ENCODE results near the gene RSBN1L. TPM values are rescaled to one million over a fixed set of nuclear protein-coding genes. Genes with fewer than 3 reads are reported as not detected.
A peak's percentile ranks its signal among the peaks of the same experiment; 100 is the strongest.

RSBN1L gene
- total RNA-seq, 1 experiment from 2014 or later: 16.7 TPM

- Mint-ChIP-seq H3K36me3 (ENCODE audit: insufficient read depth, unreplicated experiment) (no peaks in the 10 kb centered on the region), H3K27ac (ENCODE audit: unreplicated experiment) (no peak overlapping the region), H3K4me3 (ENCODE audit: low read depth, unreplicated experiment) (no peak overlapping the region), H3K27me3 (ENCODE audit: unreplicated experiment) (no peaks in the 10 kb centered on the region), H3K4me1 (ENCODE audit: low read depth, unreplicated experiment) (no peaks in the 10 kb centered on the region), H3K9me3 (ENCODE audit: low read depth, unreplicated experiment) (no peaks in the 10 kb centered on the region)
- TF ChIP-seq CTCF (IDR thresholded peaks at IDR 0.05; ENCODE audit: unreplicated experiment): no peak
- BruUV-seq (replicated peaks): no TSS peak
- no peak for DNase-seq
- intact Hi-C loops (cut with micrococcal nuclease; ENCODE audit: unreplicated experiment): no loop called here
- CTCF ChIA-PET: no interaction called here
Measured at GRCh38 chr7:77665161-77665560, 31.1 kb upstream of the RSBN1L start.

- no peak for TF ChIP-seq CTCF (IDR thresholded peaks at IDR 0.05; ENCODE audit: unreplicated experiment)
- Mint-ChIP-seq H3K9me3 (ENCODE audit: low read depth, unreplicated experiment) (no peaks in the 10 kb centered on the region), H3K27ac (ENCODE audit: unreplicated experiment) (no peak overlapping the region), H3K36me3 (ENCODE audit: insufficient read depth, unreplicated experiment) (peaks cover 4% of the 10 kb centered on the region), H3K27me3 (ENCODE audit: unreplicated experiment) (no peaks in the 10 kb centered on the region), H3K4me1 (ENCODE audit: low read depth, unreplicated experiment) (no peaks in the 10 kb centered on the region), H3K4me3 (ENCODE audit: low read depth, unreplicated experiment) (no peak overlapping the region)
- CTCF ChIA-PET: no interaction called here
- intact Hi-C loops (cut with micrococcal nuclease; ENCODE audit: unreplicated experiment): no loop called here
- DNase-seq: no peak
- no TSS peak for BruUV-seq (replicated peaks)
Measured at GRCh38 chr7:77667459-77668086, 28.7 kb upstream of the RSBN1L start.

- CTCF ChIA-PET: interaction anchor here (0.6 to 1.6 kb wide), 4 partner anchors 17 to 28 kb away, joined by 3 to 6 read pairs (median 5); no protein-coding TSS in a partner anchor
- Mint-ChIP-seq H3K4me3 (ENCODE audit: low read depth, unreplicated experiment) (no peak overlapping the region), H3K27me3 (ENCODE audit: unreplicated experiment) (no peaks in the 10 kb centered on the region), H3K9me3 (ENCODE audit: low read depth, unreplicated experiment) (no peaks in the 10 kb centered on the region), H3K27ac (ENCODE audit: unreplicated experiment) (no peak overlapping the region), H3K4me1 (ENCODE audit: low read depth, unreplicated experiment) (peaks cover 14% of the 10 kb centered on the region), H3K36me3 (ENCODE audit: insufficient read depth, unreplicated experiment) (peaks cover 22% of the 10 kb centered on the region)
- intact Hi-C loops (cut with micrococcal nuclease; ENCODE audit: unreplicated experiment): loop anchor here (5.0 kb wide), 1 partner anchor 82 kb away; no protein-coding TSS in a partner anchor
- peak; percentile 57 for DNase-seq
- no TSS peak for BruUV-seq (replicated peaks)
- no peak for TF ChIP-seq CTCF (IDR thresholded peaks at IDR 0.05; ENCODE audit: unreplicated experiment)
Measured at GRCh38 chr7:77674878-77675277, 21.4 kb upstream of the RSBN1L start.

DNA sequence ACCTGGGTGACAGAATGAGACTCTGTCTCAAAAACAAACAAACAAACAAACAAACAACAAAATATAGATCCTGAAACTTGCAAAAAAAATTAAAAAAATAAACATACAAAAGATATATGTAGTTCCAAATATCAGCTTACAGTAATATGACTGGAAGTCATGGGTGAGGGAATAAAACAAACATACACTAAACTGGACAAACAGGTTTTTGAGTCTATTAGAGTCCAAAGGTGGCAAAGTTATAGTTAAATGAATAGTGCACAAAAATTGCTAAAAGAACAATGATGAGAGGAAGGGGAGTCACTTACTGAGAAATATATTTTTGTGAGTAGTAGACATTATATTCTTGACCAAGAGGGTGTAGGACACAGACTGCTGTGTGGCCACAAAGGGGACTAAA lies 16.7 kb upstream of the RSBN1L start:
- no TSS peak for BruUV-seq (replicated peaks)
- Mint-ChIP-seq H3K9me3 (ENCODE audit: low read depth, unreplicated experiment) (no peaks in the 10 kb centered on the region), H3K4me1 (ENCODE audit: low read depth, unreplicated experiment) (peaks cover 31% of the 10 kb centered on the region), H3K27ac (ENCODE audit: unreplicated experiment) (peak overlapping the region; percentile 85), H3K27me3 (ENCODE audit: unreplicated experiment) (no peaks in the 10 kb centered on the region), H3K4me3 (ENCODE audit: low read depth, unreplicated experiment) (peak overlapping the region; percentile 59), H3K36me3 (ENCODE audit: insufficient read depth, unreplicated experiment) (peaks cover 47% of the 10 kb centered on the region)
- no peak for TF ChIP-seq CTCF (IDR thresholded peaks at IDR 0.05; ENCODE audit: unreplicated experiment)
- intact Hi-C loops (cut with micrococcal nuclease; ENCODE audit: unreplicated experiment): loop anchor here (5.0 kb wide), 1 partner anchor 78 kb away; no protein-coding TSS in a partner anchor
- CTCF ChIA-PET: interaction anchor here (1.6 kb wide), 1 partner anchor 16 kb away, joined by 6 read pairs; the partner anchor contains the start of gene RSBN1L
- no peak for DNase-seq

Measured in Calu3 (cell line).